Activated CD8-positive, alpha-beta memory T cell treated with anti-CD3 and anti-CD28 coated beads, Interleukin-2, amount 50 U/mL, for 4 hours (primary cell): ENCODE results near the gene ELK3.
A peak's percentile ranks its signal among the peaks of the same experiment; 100 is the strongest.

Experiments used
- DNase-seq: peaks from one replicate; pipeline ENCODE4 v3.0.0-alpha.2; 2020

ELK3 gene

DNA sequence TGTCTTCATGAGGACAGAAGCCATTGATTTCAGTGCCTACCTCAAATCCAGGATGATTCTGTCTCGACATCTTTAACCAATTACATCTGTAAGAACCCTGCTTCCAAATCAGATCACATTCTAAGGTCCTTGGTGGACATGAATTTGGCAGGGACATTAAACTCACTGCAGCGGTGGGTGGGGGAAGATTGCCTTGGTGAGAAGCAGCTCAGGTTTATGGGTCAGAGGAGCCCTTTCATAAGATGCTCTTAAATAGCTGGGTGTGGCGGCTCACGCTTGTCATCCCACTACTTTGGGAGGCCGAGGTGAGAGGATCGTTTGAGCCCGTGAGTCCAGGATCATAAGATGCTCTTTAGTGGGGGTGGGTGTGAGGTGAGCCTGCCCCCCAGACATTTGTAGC, 42.9 kb downstream of the ELK3 start:
- DNase-seq = no peak

DNA sequence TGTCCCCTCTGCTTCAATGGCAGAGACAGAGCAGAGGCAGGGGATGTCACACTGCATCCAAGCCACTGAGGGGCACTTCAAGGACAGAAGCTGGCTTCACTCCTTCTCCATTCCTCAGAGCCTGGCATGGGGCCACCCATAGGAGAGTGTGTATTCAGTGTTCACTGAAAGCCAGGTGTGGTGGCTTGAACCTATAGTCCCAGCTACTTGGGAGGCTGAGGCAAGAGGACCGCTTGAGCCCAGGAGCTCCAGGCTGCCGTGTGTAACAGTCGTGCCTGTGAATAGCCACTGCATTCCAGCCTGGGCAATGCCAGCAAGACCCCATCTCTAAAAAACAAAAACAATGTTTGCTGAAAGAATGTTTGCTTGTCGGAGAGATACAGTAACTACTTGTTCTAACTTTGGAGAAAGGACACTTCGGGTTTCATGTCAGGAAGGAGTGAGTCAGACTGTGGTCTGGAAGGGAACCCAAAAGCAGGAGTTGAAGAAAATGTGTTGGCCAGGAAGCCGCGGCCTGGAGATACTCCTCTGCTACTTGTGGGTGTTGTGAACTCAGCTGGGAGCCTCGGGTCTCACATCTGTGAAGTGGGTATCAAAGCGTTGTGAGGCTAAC, 43.4 kb downstream of the ELK3 start:
- DNase-seq = peak; percentile 59

DNA sequence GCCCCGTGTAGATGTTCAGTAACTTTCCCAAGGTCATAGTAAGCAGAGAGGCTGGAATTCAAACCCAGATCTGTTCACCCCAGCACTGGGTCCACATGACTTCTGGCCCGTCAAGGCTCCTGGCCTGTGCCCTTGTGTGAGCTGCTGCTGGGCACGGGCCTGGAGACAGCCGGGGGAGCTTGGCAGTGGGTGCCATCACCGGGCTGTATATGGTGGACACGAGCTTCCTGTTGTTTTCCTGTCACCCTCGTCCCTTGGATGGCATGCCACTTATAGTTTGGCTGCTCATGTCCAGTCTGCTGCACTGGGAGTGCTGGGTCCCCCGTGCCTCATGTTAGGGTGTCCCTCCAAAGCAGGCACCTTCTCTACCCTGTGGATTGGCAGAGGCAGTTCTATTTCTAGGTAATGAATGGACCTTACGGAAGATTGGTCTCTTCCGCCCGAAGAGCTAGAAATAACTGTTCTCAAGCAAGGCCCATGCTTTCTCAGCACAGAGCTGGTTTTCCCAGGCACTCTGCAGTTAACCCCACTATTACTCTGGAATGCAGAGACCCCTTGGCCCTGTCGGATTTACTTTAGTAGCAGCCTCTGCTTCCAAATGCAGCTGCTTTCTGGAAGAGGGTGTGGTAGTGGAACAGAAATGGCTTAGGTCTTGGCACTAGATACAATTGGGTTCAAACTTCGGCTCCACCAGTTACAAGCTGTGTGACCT, 44.3 kb downstream of the ELK3 start:
- no peak for DNase-seq

DNA sequence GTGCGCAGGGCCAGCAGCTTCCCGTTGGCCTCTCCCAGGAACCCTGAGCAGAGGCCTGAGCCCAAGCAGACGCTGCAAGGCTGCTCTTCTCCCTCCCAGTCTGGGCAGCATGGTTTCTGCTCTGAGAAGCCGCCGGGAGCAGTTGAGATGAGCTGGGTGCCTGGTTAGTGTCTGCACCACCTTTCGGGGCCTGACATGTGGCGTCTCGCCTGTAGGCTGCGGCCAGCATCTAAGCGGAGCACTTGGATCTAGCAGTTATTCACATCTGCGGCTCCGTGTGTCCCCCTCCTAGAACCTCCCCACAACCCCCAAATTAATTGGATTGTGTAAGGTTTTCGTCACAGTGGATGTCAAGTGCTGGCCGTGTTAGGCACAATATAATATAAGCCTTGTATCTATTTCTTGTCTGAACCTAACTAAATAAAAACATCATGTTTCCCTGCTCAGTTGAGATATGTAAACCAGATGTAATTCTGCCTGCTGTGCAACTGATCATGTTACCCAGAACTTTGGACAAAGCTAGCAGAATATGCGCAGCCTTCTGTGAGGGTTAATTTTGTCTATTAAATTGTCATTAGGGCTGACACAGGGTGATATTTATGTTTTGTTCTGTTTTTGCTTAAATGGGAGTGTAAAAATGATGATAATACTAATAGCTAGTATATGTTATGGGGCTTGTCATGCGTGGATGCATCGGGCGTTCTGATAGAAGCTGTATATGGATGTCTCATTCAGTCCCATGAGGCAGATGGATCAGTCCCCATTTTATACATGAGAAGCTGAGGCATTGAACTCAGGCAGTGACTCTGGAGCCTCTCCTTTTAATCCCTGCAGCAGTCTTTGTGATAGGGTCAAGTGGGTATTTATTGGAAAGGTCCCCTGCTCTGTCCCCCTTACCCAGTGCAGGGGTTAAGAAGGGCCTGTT, 45.8 kb downstream of the ELK3 start:
- no peak for DNase-seq

DNA sequence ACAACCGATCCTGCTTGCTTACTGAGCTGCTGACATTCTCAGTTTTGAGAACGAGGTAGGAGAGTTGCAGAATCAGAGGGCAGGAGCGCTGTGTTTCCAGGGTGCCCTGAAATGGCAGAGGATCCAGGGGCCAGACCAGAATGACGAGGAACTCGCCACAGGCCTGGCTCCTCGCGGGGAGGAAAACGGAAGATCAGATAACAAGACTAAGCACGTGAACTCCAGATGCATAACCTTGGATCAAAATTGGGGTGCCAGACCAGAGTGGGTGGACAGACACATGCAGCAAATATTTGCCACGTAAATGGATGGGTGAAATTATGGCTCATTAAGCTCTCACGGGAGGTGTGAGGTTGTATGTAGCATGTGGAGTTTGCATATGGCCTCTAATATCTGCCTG, 46.5 kb downstream of the ELK3 start:
- DNase-seq = no peak

DNA sequence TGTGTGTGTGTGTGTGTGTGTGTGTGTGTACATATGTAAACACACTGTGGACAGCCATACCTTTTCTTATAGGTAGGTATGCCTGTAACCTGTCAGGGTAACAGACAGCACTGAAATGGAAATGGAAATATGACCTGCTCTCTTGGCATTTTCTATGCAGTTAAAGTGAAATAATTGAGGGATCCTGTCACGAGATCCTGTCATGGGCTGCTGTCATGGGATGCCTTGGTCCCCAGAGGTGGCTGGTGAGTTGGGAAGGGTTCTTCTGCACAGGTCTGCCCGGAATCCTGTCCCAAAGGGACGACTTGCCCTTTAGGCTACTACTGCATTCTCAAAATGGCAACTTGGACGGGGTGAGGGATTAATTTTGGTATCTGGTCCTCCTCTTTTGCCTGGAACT, 47.3 kb downstream of the ELK3 start:
- DNase-seq = no peak

DNA sequence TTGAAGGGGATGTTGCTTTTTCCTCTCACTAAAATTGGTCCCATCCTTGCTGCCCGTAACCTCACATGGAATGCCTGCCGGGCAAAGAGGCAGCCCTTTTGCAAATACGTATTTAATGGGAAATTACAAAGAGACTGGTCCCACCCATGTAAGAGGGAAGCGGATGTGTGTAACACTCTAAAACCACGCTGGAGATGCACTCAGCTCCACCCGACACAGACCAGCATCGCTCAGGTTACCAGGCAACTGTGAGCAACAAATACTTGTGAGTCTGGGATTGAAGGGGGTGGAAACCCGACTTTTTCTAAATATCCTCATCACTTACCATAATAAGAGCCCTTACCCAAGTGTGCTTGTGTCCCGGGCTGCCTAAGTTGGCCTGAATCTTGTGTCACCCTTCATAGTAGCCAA, 47.7 kb downstream of the ELK3 start:
- DNase-seq = peak; percentile 42

DNA sequence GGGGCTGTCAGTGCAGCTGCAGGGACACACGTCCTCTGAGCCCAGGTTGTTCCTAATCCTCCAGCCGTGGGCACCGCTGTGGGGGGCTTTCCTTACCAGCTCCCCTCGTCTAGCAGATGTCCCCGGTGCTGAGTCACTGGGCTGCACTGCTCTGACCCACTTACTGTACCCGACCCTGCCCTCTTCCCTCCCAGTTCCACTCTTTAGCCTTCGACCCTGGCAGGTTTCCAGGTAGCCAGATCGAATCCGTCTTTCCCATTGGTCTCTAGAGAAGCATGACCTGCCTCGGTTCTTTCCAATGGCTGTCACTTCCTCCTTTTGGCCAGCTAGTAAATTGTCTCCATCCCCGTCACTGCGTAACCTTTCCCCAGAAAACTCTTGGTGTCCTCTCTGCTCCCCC, 48.4 kb downstream of the ELK3 start:
- no peak for DNase-seq

DNA sequence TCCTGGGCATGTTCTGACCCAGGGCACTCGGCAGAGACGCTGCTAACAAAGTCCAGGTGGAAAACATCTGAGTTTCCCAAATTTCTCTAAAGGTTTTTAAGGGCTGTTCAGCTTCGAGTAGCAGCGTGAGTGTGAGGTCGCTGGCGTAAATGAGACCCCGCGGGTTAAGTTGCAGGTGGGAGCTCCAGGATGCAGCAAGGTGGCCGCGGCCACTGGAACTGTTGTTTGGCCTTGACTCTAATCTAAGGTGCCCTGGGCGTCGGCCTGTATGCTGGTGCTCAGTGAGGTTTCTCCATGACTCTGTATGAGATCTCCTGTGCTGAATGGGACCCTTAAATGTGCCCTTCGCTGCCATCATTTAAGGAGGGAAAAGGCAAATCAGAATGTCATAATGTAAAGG, 50.7 kb downstream of the ELK3 start:
- no peak for DNase-seq

DNA sequence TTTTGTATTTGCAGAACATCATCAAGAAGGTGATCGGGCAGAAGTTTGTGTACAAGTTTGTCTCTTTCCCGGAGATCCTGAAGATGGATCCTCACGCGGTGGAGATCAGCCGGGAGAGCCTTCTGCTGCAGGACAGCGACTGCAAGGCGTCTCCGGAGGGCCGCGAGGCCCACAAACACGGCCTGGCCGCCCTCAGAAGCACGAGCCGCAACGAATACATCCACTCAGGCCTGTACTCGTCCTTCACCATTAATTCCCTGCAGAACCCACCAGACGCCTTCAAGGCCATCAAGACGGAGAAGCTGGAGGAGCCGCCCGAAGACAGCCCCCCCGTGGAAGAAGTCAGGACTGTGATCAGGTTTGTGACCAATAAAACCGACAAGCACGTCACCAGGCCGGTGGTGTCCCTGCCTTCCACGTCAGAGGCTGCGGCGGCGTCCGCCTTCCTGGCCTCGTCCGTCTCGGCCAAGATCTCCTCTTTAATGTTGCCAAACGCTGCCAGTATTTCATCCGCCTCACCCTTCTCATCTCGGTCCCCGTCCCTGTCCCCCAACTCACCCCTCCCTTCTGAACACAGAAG, 52.8 kb downstream of the ELK3 start:
- no peak for DNase-seq

DNA sequence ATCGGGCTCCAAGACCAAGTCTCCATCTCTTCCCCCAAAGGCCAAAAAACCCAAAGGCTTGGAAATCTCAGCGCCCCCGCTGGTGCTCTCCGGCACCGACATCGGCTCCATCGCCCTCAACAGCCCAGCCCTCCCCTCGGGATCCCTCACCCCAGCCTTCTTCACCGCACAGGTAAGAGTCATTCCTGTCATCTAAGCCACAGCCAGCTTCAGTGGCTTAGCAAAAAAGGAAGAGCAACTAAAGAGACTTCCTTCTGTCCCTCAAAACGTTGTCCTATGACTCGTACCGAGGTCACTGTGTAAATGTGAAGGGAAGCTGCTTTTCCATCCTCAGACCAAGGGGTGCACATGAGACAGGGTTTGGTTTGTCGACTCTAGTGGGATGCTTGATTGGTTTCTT, 53.4 kb downstream of the ELK3 start:
- no peak for DNase-seq

DNA sequence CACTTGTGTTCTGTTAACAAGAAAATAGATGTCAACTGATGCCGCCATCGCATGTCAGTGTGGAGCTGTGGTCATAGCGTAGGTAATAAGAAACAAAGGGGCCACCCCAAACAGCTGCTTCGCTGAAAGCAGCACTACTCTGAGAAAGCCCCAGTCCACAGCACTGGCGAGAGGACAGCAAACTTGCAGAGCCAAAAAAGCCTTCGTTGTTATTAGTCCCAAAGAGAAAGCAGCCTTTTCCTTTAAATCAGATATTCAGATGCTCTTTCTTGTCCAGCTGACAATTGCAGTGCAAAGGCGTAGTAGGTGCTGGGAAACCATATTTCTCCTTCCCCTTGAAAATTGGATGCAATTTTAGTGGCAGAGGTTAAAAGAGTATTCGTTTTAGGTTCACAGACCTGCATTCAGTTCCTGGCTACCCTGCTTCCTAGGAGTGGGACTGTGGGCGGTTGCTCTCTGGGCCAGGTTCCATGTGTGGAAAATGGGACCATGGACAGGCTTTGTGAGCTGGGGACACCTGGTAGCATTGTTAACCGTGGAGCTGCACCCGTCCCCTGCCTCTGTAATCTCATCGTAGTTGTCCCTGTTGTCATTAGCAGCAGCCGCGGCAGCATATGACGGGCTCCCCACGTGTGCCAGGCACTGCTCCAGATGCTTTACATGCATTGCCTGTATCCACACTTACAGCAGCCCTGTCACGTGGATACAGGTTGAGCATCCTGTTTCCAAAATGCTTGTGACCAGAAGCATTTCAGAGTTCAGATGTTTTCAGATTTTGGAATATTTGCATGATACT, 54.2 kb downstream of the ELK3 start:
- DNase-seq = no peak

DNA sequence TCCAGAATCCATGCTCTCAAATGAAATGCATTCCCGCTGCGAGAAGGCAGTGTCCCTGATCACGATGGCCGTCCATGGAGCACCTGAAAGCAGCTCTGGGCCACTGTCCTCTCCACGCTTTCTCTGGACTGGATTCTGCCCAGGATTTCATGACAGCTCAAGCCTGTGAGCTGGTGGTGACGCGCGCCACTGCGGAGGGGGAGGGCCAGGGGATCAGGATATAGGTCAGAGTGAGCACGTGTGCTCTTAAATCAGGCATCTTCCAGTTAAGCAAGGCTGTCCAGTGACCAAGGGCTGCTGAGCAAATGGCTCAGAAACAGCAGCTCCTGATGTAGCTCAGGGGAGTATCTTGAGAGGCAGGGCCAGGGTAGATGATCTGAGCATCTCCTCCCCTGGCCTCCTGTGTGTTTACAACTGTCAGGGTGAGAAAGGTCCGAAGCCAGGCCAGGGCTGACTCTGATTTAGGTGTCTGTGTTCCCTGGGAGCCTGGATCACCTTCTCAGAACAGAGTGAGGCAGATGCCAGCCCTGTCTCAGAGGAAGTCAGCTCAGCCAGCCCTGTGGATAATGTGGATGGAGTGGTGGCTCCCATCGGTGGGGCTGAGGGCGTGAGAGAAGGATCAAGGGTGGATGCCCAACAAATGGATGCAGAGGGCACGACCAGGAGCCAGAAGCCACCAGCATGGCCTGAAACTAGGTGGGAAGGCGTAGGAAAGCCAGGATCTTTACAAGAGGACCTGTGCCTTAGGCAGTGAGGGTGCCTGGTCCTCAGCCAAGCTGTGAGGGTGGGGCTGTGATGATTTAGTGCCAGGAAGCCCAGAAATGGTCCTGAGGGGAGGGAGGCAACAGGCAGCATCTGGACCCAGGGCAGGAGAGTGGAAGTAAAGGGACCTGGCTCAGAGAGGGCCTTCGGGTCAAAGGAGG, 55.3 kb downstream of the ELK3 start:
- no peak for DNase-seq

DNA sequence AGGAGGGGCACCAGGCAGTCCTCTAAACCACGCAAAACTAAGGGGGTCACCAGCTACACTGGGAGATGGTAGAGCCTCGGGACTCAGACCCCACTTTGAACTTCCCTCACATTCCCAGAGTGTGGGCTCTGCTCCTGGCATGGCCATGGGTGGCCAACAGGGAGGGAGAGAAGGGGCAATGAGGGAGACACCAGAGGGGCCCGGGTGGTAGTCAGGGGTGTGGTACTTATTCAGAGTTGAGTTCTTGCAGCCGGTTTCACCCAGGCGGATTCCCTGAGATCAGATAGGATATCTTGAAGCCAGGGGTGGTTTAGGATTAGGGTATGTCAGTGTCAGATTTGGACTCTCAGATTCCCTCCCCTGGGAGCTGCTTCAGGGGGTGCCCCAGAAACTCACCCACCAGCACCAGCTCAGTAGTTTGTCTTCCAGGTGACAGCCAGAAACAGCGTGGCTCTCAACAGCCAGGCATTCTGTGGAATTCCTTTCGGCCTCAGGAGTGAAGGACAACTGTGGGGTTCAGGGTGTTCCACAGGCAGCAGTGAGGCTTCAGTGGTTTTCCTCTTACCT, 56.0 kb downstream of the ELK3 start:
- no peak for DNase-seq

DNA sequence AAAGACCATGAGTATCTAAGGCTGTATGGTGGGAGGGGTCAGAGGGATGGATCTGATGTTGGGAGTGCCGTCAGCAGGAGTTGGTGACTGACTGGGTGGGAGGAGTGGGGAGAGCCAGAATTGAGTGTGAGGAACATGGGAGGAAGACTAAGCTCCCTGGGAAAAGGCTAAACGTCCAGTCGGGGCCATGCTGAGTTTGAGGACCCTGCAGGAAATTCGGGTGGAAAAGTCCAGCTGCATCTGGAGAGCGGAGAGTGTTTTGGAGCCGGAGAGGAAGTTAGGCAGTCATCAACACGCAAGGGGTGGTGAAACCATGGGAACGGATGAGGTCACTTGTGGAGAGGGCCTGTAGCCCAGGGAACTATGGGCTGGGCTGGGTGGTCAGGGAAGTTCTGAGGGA, 60.9 kb downstream of the ELK3 start:
- DNase-seq = no peak

DNA sequence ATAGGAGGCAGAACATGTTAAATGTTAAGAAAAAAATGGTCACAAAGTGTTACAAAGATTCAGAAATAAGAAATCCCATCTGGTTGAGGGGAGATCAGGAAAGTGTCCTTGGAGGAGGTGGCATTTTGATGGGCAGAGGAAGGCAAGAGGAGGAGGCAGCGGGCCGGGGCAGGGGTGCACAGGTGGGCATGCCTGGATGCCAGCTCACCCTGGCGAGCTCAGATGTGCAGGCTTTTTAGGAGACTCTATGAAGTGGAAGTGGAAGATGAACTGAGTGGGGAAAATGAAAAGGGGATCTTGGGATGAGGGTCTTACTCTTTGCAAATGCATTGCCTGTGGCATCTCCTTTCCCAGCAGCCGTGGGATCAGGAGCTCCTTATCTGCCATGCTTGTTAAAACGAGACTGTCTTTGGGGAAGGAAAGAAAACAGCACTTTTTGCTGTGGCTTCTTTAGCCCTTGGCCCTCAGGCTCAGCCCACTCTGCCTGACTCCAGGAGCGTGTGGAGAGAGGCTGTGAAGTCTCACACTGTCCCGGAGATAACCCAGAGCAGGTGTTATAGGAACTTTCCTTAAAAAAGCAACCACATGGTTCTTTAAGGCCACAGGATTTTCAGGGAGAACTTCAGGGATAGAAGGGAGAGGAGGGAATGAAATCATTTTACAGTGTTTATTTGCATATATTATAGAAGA, 62.6 kb downstream of the ELK3 start:
- no peak for DNase-seq

DNA sequence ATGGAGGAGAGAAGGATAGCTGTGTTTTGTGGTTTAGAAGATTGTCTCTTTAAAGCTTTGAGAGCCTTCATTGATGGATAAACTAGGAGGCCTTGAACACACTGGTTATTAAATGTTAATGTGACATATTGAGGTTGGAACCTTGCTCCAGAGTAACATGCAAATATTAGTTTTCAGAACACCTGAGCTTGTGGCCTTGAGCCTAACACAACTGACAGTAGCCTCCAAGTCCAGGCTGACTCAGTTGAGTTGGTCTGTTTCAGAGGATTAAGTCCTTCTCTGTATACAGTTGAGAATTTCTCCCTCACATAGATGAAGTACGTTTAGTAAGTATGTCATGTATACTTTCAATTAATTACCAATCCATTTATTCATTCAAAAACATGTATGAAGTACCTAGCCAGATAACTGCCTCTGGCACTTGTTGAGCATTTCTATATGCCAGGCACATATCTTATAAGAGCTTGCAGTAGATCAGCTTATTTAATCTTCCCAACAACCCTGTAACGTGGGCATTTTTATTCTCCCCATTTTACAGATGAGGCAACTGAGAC, 63.5 kb downstream of the ELK3 start:
- no peak for DNase-seq

DNA sequence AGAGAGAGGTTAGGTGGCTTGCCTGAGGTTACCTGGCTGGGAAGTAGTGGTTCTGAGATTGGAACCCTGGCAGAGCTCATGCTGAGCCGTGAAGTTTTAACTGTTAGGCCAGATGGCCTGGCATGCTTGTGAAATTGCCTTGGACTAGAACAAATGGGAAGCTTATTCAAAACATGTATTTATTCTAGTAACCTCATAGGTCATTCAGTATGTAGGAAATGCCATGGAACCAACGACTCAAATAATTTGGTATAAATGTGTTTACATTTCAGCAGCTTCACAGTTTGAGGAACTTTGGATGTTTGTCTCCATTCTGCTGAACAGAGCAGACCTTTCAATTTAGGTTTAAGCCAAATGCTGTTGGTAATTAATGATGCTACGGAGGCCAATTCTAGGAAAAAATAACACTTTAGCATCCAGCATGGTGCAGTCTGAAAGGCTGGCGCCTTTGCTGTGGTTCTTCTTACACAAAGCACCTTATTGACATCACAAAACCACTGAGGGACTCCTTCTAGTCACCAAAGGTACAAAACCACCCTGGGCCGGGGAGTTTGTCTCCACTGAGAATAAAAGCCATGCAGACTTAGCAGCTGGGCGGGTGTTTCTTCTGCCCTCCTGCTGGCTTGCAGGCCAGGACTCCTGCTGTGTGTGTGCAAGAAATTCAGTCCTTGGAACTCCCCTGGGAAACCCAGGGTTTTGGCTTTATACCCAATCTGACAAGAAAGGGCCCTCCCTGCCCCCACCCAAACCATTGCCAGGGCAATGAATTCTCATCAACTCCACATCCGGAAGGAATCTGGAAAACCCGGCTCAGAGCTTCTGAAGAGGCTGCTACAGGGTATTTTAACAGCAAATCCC, 64.2 kb downstream of the ELK3 start:
- no peak for DNase-seq

DNA sequence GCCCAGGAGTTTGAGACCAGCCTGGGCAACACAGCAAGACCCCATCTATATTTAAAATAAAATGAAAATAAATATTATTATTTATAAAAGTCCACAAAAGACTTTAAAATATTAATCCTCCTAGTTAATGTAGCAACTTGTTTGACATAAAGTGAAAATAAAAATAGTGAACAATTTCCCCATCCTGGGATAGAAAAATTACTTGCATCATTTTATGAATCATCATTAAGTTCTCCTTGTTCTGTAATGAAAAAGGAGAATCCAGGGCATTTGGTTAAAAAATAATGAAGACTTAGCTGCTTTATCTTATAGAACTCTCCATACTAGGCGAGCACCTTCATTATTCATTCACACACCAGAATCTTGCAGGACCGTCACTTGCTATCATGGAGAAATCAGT, 66.1 kb downstream of the ELK3 start:
- DNase-seq = no peak
